Right cardiac atrium (tissue), 5 donors: ENCODE results near the gene MAP2K6. TPM values are rescaled to one million over a fixed set of nuclear protein-coding genes. Genes with fewer than 3 reads are reported as not detected.
A peak's percentile ranks its signal among the peaks of the same experiment; 100 is the strongest.
"Not testable (repeated sequence)": the region's sequence is repeated elsewhere in the genome, so short reads cannot be mapped to it uniquely, and the experiment has no call there.

Experiments used
- ATAC-seq, 2 donors: fragments of 200-7000 bp; cut with Tn5 transposase; one replicate each; pipeline versions ENCODE4 v1.8.0 to v1.9.1; 2020; ENCODE audit warnings: moderate library complexity in 2 of 2, mild to moderate bottlenecking in 1 of 2
- DNase-seq, 3 donors: peaks; one replicate each; pipeline ENCODE4 v3.0.0-alpha.2; 2020
- H3K27ac ChIP-seq: one replicate; pipeline ENCODE4 v1.5.1; 2013; ENCODE audit warnings: mild to moderate bottlenecking, low read length, control low read depth, moderate library complexity
- H3K27me3 ChIP-seq: one replicate; pipeline ENCODE4 v1.6.1; 2013; ENCODE audit not compliant: control insufficient read depth, insufficient read depth
- H3K4me1 ChIP-seq: one replicate; pipeline ENCODE4 v1.6.1; 2013; ENCODE audit warnings: low read length; ENCODE audit not compliant: control insufficient read depth, insufficient read depth
- H3K4me3 ChIP-seq: one replicate; pipeline ENCODE4 v1.5.1; 2013; ENCODE audit warnings: low read length, control low read depth
- H3K9me3 ChIP-seq: one replicate; pipeline ENCODE4 v1.6.1; 2013; ENCODE audit warnings: low read length; ENCODE audit not compliant: control insufficient read depth
- WGBS: extraction: QIAGEN DNeasy Blood & Tissue Kit; methylation state at CpG from one replicate; pipeline ENCODE4 v1.1.7; 2013; 5-methylcytosine and 5-hydroxymethylcytosine counted together
- intact Hi-C, 4 donors: fragments of 100-400 bp; cut with DNase I; formaldehyde crosslinking; loops; one replicate each; pipeline versions ENCODE4 v1.11.0 to v1.14.0; 2022 to 2023
- polyA plus RNA-seq: library from polyadenylated mRNA; stranded (reverse); fragments of 200-250 nt; gene quantifications from one replicate; pipeline ENCODE4 v1.2.3, GENCODE V29; 2013
- total RNA-seq, 4 donors: library from RNA; stranded (reverse); fragmentation: NEBNext Ultra II Directional; extraction: Animal tissue kit (Norgen Biotek cat#: 25700); gene quantifications; one replicate each; pipeline ENCODE4 v1.2.1, GENCODE V29; 2021
- donor health status: healthy with polysubstance abuse.
- donor health status: DM: no; HTN: yes; CAD: no.
- donor health status: DM: no; HTN: no; CAD: no.
- donor health status: DM: no; HTN: yes; CAD: no; lungs with severe emphysema.
- donor health status: DM: yes; HTN: yes; CAD: no.

MAP2K6 gene
- total and polyA plus RNA-seq, 5 donors = 0.72 to 4.1 (median 2.5) TPM

- Histone ChIP-seq H3K4me1 (peaks cover 3% of the 10 kb centered on the region), H3K27me3 (no peaks in the 10 kb centered on the region), H3K9me3 (no peaks in the 10 kb centered on the region), H3K27ac (no peak overlapping the region), H3K4me3 (no peak overlapping the region)
- 92% methylated on average over 6 of the region's 6 CpGs for WGBS
- no peak for DNase-seq
- ATAC-seq = no peak
- intact Hi-C loops = no loop called here
Measured at GRCh38 chr17:69477204-69477902, 62.9 kb downstream of the MAP2K6 start.

- ATAC-seq (no peak), DNase-seq (no peak)
- WGBS = 97% methylated on average over 4 of the region's 4 CpGs
- Histone ChIP-seq H3K4me1 (peaks cover 3% of the 10 kb centered on the region), H3K27ac (no peak overlapping the region), H3K4me3 (no peak overlapping the region), H3K27me3 (no peaks in the 10 kb centered on the region), H3K9me3 (no peaks in the 10 kb centered on the region)
- intact Hi-C loops = no loop called here
Measured at GRCh38 chr17:69477903-69478266, 63.4 kb downstream of the MAP2K6 start.

GRCh38 chr17:69478916-69479315 is 64.4 kb downstream of the MAP2K6 start:
- 76% methylated on average over 4 of the region's 4 CpGs for WGBS
- Histone ChIP-seq H3K4me3 (no peak overlapping the region), H3K4me1 (peaks cover 3% of the 10 kb centered on the region), H3K9me3 (no peaks in the 10 kb centered on the region), H3K27me3 (no peaks in the 10 kb centered on the region), H3K27ac (no peak overlapping the region)
- intact Hi-C loops = no loop called here
- DNase-seq (no peak), ATAC-seq (no peak)

GRCh38 chr17:69479756-69480155 is 65.3 kb downstream of the MAP2K6 start:
- H3K27ac ChIP-seq, H3K27me3 ChIP-seq, ATAC-seq, H3K4me1 ChIP-seq, H3K9me3 ChIP-seq, intact Hi-C loops, H3K4me3 ChIP-seq: not testable (repeated sequence)
- peak in 1 of 3 donors; percentile 63 for DNase-seq
- 88% methylated on average over 7 of the region's 7 CpGs for WGBS

- ATAC-seq = peak; percentile 36 to 72
- Histone ChIP-seq H3K27ac (no peak overlapping the region), H3K27me3 (no peaks in the 10 kb centered on the region), H3K4me1 (peaks cover 3% of the 10 kb centered on the region), H3K4me3 (no peak overlapping the region), H3K9me3 (no peaks in the 10 kb centered on the region)
- 70% methylated on average over 4 of the region's 4 CpGs for WGBS
- DNase-seq = peak in 2 of 3 donors; percentile 32 to 58
- intact Hi-C loops = no loop called here
Measured at GRCh38 chr17:69480245-69480644, 65.7 kb downstream of the MAP2K6 start.

GRCh38 chr17:69485251-69485661 is 70.8 kb downstream of the MAP2K6 start:
- peak overlapping the region; percentile 23 for H3K4me3 ChIP-seq
- DNase-seq = no peak
- no peaks in the 10 kb centered on the region for H3K9me3 ChIP-seq
- peaks cover under 1% of the 10 kb centered on the region for H3K4me1 ChIP-seq
- intact Hi-C loops = no loop called here
- WGBS = 26% methylated on average over 3 of the region's 3 CpGs
- H3K27ac ChIP-seq = peak overlapping the region; percentile 94
- no peaks in the 10 kb centered on the region for H3K27me3 ChIP-seq
- ATAC-seq = peak; percentile 94 to 96

- H3K27ac ChIP-seq = no peak overlapping the region
- H3K9me3 ChIP-seq = no peaks in the 10 kb centered on the region
- intact Hi-C loops = no loop called here
- no peak for DNase-seq
- 33% methylated on average over 3 of the region's 3 CpGs for WGBS
- no peaks in the 10 kb centered on the region for H3K27me3 ChIP-seq
- H3K4me3 ChIP-seq = no peak overlapping the region
- ATAC-seq = peak; percentile 41 to 57
- no peaks in the 10 kb centered on the region for H3K4me1 ChIP-seq
Measured at GRCh38 chr17:69485901-69486643, 71.6 kb downstream of the MAP2K6 start.

GRCh38 chr17:69486779-69487637 is 72.5 kb downstream of the MAP2K6 start:
- intact Hi-C loops = no loop called here
- no peak overlapping the region for H3K4me3 ChIP-seq
- peak overlapping the region; percentile 78 for H3K27ac ChIP-seq
- WGBS = 86% methylated on average over 13 of the region's 13 CpGs
- no peaks in the 10 kb centered on the region for H3K9me3 ChIP-seq
- DNase-seq (no peak), ATAC-seq (no peak)
- no peaks in the 10 kb centered on the region for H3K27me3 ChIP-seq
- no peaks in the 10 kb centered on the region for H3K4me1 ChIP-seq

- Histone ChIP-seq H3K4me1 (no peaks in the 10 kb centered on the region), H3K4me3 (no peak overlapping the region), H3K27me3 (no peaks in the 10 kb centered on the region), H3K27ac (no peak overlapping the region), H3K9me3 (no peaks in the 10 kb centered on the region)
- intact Hi-C loops = no loop called here
- no peak for ATAC-seq
- WGBS = 98% methylated on average over 4 of the region's 4 CpGs
- no peak for DNase-seq
Measured at GRCh38 chr17:69489313-69489712, 74.8 kb downstream of the MAP2K6 start.

- 72% methylated on average over 3 of the region's 3 CpGs for WGBS
- intact Hi-C loops = no loop called here
- no peak for ATAC-seq
Measured at GRCh38 chr17:69492410-69493071, 78.0 kb downstream of the MAP2K6 start.

More at GRCh38 chr17:69492410-69493071, 78.0 kb downstream of the MAP2K6 start:
- no peak for DNase-seq
- no peaks in the 10 kb centered on the region for H3K4me1 ChIP-seq
- no peak overlapping the region for H3K27ac ChIP-seq
- H3K9me3 ChIP-seq = no peaks in the 10 kb centered on the region
- H3K27me3 ChIP-seq = no peaks in the 10 kb centered on the region
- no peak overlapping the region for H3K4me3 ChIP-seq
